Mucosa of stomach (tissue), 1 donor: ENCODE data around the gene ANTXR2.
"Not testable (repeated sequence)": the region's sequence is repeated elsewhere in the genome, so short reads cannot be mapped to it uniquely, and the experiment has no call there.

Experiments used
- H3K27me3 ChIP-seq: one replicate; pipeline ENCODE4 v1.7.0; 2013; ENCODE audit warnings: mild to moderate bottlenecking, low read length; ENCODE audit not compliant: control insufficient read depth, insufficient read depth
- H3K36me3 ChIP-seq: one replicate; pipeline ENCODE4 v1.7.0; 2013; ENCODE audit warnings: low read length; ENCODE audit not compliant: control insufficient read depth, insufficient read depth
- H3K4me1 ChIP-seq: one replicate; pipeline ENCODE4 v1.7.0; 2013; ENCODE audit warnings: mild to moderate bottlenecking, low read length; ENCODE audit not compliant: control insufficient read depth, insufficient read depth
- H3K4me3 ChIP-seq: one replicate; pipeline ENCODE4 v1.7.0; 2013; ENCODE audit warnings: low read length
- H3K9ac ChIP-seq: one replicate; pipeline ENCODE4 v1.7.0; 2013; ENCODE audit warnings: mild to moderate bottlenecking, low read length, moderate library complexity
- H3K9me3 ChIP-seq: one replicate; pipeline ENCODE4 v1.7.0; 2013; ENCODE audit warnings: mild to moderate bottlenecking, low read length, moderate library complexity; ENCODE audit not compliant: control insufficient read depth
- donor health status: Pancreatic carcinoma.

The ANTXR2 gene

GRCh38 chr4:79991100-79991499 is 81.9 kb downstream of the ANTXR2 start:
- H3K9ac ChIP-seq, H3K36me3 ChIP-seq, H3K4me1 ChIP-seq, H3K4me3 ChIP-seq, H3K9me3 ChIP-seq, H3K27me3 ChIP-seq: not testable (repeated sequence)

DNA sequence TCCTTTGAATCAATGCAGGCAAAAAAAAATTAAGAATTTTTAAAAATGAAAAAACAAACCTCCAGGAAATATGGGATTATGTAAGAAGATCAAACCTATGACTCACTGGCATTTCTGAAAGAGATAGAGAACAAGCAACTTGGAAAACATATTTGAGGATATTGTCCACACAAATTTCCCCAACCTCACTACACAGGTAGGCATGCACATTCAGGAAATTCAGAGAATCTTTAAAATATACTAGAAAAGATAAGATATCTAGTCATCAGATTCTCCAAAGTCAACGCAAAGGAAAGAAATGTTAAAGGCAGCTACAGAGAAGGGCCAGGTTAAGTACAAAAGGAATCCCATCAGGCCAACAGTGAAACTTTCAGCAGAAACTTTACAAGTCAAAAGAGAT is 85.6 kb downstream of the ANTXR2 start:
- Histone ChIP-seq H3K9me3 (no peaks in the 10 kb centered on the region), H3K4me3 (no peak overlapping the region), H3K27me3 (no peaks in the 10 kb centered on the region), H3K4me1 (no peaks in the 10 kb centered on the region), H3K36me3 (no peaks in the 10 kb centered on the region), H3K9ac (no peak overlapping the region)

GRCh38 chr4:79983431-79983830 is 89.6 kb downstream of the ANTXR2 start:
- no peaks in the 10 kb centered on the region for H3K9me3 ChIP-seq
- no peak overlapping the region for H3K9ac ChIP-seq
- no peaks in the 10 kb centered on the region for H3K36me3 ChIP-seq
- no peaks in the 10 kb centered on the region for H3K27me3 ChIP-seq
- no peak overlapping the region for H3K4me3 ChIP-seq
- no peaks in the 10 kb centered on the region for H3K4me1 ChIP-seq

GRCh38 chr4:79982601-79983322 is 90.3 kb downstream of the ANTXR2 start:
- no peak overlapping the region for H3K9ac ChIP-seq
- H3K4me3 ChIP-seq: no peak overlapping the region
- no peaks in the 10 kb centered on the region for H3K4me1 ChIP-seq
- no peaks in the 10 kb centered on the region for H3K9me3 ChIP-seq
- H3K27me3 ChIP-seq: no peaks in the 10 kb centered on the region
- H3K36me3 ChIP-seq: no peaks in the 10 kb centered on the region

- Histone ChIP-seq H3K4me3 (no peak overlapping the region), H3K27me3 (no peaks in the 10 kb centered on the region), H3K36me3 (no peaks in the 10 kb centered on the region), H3K4me1 (no peaks in the 10 kb centered on the region), H3K9me3 (no peaks in the 10 kb centered on the region), H3K9ac (no peak overlapping the region)
These were observed 92.6 kb downstream of the ANTXR2 start for GRCh38 chr4:79980448-79980847.

DNA sequence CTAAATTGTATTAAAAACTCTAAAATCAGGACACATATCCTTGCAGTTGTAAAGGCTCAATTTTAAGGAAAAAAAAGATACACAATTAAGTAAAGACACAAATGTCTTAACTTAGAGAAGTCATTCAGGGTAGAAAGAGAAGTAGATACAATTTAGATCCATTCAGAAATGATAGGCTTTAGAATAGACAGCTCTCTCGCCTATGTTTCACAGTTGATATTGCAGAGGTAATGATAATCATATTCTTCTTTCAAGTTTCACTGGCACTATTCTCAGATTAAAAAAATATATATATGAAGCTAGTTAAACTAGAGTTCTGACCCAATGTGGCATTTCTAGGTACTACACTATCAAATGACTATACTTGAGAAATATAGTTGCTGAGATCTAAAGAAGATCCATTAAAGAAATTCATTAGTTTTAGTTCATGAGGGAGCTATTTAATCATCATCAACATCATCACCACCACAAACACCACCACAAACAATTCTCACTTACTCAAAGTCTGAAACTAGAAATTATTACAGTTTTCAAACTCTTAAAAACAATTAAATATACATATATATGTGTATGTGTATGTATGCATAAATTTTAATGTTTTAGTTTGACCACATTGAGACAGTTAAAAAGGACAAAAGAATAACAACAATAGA is 93.1 kb downstream of the ANTXR2 start:
- Histone ChIP-seq H3K4me3 (no peak overlapping the region), H3K27me3 (no peaks in the 10 kb centered on the region), H3K4me1 (no peaks in the 10 kb centered on the region), H3K9ac (no peak overlapping the region), H3K9me3 (no peaks in the 10 kb centered on the region), H3K36me3 (no peaks in the 10 kb centered on the region)

GRCh38 chr4:79977131-79977840 is 95.7 kb downstream of the ANTXR2 start:
- no peak overlapping the region for H3K4me3 ChIP-seq
- H3K27me3 ChIP-seq: no peaks in the 10 kb centered on the region
- H3K9me3 ChIP-seq: no peaks in the 10 kb centered on the region
- no peak overlapping the region for H3K9ac ChIP-seq
- no peaks in the 10 kb centered on the region for H3K36me3 ChIP-seq
- H3K4me1 ChIP-seq: no peaks in the 10 kb centered on the region

DNA sequence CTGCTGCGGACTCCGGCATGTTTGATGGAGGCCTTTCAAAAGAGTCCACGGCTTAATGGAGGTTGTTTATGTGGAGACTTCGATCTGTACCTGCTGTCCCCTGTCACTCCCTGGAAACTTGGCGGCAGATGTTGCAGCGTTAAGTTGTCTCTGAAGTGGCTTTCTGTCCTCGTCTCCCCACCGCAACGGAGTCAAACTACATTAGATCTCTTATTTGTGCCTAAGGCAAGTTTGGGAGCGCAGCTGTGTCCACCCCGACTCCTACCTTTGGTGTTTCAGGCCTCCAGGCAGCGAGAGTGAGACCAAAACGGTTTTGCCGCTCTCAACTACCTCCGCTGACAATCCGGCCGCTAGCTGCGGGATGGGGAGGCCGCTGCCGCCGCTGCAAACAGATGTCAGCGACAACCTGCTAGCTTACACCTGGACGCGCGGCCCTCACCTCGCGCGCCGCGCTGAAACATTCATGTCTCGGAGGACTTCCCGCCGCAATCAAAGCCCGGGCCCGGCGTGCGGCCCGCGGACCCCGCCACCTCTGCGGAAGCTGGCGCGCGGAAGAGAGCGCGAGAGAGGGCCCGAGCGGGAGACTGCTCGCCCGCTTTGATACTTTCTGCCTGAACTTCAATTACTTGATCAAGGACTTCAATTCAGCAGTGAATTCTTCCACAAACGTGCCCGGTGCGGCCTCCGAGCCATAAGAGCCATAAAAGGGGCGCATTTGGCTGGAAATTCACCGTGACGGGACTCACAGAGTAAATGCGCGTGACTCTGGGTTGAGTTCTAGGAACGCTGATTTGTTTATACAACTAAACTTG is 108.4 kb downstream of the ANTXR2 start:
- H3K4me1 ChIP-seq: no peaks in the 10 kb centered on the region
- H3K27me3 ChIP-seq: peaks cover 3% of the 10 kb centered on the region
- H3K36me3 ChIP-seq: no peaks in the 10 kb centered on the region
- no peaks in the 10 kb centered on the region for H3K9me3 ChIP-seq
- no peak overlapping the region for H3K4me3 ChIP-seq
- H3K9ac ChIP-seq: no peak overlapping the region

DNA sequence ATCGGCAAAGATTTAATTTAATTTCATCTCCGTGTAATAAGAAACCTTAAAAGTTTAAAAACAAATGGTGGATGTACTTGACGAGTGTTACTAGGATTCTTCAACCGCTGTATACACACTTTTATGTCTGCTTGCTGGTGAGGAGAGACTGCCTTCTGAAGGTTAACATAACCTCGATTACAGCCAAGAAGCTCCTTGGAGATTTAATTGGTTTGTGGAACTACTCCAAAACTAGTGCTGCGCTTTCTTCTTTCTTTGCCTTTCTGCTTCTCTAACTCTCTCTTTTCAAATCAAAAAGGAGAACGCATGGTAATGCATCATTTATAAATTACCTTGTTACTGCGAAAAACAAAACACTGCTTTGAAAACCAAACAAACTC is 109.0 kb downstream of the ANTXR2 start:
- no peak overlapping the region for H3K4me3 ChIP-seq
- no peak overlapping the region for H3K9ac ChIP-seq
- no peaks in the 10 kb centered on the region for H3K4me1 ChIP-seq
- H3K9me3 ChIP-seq: no peaks in the 10 kb centered on the region
- no peaks in the 10 kb centered on the region for H3K36me3 ChIP-seq
- peaks cover 3% of the 10 kb centered on the region for H3K27me3 ChIP-seq

- H3K4me1 ChIP-seq: no peaks in the 10 kb centered on the region
- H3K4me3 ChIP-seq: no peak overlapping the region
- peaks cover under 1% of the 10 kb centered on the region for H3K27me3 ChIP-seq
- no peak overlapping the region for H3K9ac ChIP-seq
- H3K9me3 ChIP-seq: no peaks in the 10 kb centered on the region
- H3K36me3 ChIP-seq: no peaks in the 10 kb centered on the region
These were observed 113.4 kb downstream of the ANTXR2 start for GRCh38 chr4:79959652-79960051.

DNA sequence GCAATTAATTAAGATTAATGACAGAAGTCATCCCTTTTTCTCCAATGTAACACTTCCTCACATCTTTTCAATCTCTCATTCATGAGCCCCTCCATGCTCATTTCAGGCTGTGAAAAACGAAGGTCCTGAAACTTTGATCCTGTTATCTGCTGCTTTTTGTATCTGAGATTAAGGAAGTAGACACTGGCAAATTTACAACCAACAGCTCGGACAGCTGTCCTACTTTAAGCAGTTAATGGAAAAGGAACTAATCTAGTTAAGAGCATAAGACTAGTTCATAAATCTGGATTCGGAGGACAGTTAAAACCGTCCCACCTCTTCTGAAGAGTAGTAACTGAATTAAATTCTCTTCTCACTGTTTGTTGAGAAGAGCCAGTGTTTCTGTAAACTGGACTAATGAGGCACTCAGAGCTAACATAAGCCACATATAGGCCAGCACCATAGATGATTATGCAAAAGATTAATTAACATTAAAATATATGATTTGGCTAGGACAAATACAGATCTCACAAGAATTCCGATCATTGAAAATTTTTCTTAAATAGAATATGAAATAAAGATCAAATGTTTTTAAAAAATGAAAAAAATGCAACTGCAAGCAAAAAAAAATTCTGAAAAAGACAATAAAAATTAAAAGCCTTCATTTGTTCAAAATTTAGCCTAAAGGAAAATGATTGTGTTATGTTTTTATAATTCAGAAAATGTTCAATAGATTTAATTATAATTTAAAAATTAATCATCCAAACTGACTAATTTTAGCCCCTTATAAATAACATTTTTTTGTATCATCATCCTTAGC is 114.4 kb downstream of the ANTXR2 start:
- H3K4me3 ChIP-seq: no peak overlapping the region
- H3K9me3 ChIP-seq: no peaks in the 10 kb centered on the region
- no peaks in the 10 kb centered on the region for H3K4me1 ChIP-seq
- no peaks in the 10 kb centered on the region for H3K36me3 ChIP-seq
- H3K9ac ChIP-seq: no peak overlapping the region
- no peaks in the 10 kb centered on the region for H3K27me3 ChIP-seq
